CD4-positive, alpha-beta T cell treated with Interleukin-1 beta for 1 hour (primary cell): Measurements from ENCODE around the gene SFXN2.
A peak's percentile ranks its signal among the peaks of the same experiment; 100 is the strongest.
"Not testable (repeated sequence)": the region's sequence is repeated elsewhere in the genome, so short reads cannot be mapped to it uniquely, and the experiment has no call there.

Source experiments
- DNase-seq, 2 donors: peaks; one replicate each; pipeline ENCODE4 v3.0.0-alpha.2; 2020 to 2022

The SFXN2 gene

GRCh38 chr10:102758240-102758932 is 44.0 kb downstream of the SFXN2 start:
- DNase-seq = no peak

- DNase-seq = not testable (repeated sequence)
Observed at GRCh38 chr10:102758933-102759262, 44.5 kb downstream of the SFXN2 start.

DNA sequence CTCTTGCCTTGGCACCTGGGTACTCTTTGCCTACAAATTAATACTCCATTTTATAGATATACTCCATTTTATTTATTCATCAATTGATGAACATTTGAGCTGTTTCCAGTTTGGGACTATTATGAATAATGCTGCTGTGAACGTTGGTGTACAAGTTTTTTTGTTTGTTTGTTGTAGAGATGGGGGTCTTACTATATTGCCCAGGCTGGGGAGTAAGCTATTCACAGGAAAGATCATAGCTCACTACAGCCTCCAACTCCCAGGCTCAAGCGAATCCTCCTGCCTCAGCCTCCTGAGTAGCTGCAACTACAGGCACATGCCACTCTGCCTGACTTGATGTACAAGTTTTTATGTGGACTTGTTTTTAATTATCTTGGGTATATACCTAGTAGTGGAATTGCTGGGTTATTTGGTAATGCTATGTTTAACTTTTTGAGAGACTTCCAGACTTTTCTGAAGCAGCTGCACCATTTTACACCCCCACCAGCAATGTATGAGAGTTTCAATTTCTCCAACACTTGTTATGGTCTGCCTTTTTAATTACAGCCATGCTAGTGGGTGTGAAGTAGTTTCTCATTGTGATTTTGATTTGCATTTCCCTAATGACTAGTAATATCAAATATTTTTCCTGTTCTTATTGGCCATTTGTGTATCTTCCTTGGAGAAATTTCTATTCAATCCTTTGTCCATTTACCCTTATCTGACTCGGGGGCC is 45.2 kb downstream of the SFXN2 start:
- no peak for DNase-seq

- DNase-seq = no peak
Observed at GRCh38 chr10:102761981-102762380, 47.5 kb downstream of the SFXN2 start.

DNA sequence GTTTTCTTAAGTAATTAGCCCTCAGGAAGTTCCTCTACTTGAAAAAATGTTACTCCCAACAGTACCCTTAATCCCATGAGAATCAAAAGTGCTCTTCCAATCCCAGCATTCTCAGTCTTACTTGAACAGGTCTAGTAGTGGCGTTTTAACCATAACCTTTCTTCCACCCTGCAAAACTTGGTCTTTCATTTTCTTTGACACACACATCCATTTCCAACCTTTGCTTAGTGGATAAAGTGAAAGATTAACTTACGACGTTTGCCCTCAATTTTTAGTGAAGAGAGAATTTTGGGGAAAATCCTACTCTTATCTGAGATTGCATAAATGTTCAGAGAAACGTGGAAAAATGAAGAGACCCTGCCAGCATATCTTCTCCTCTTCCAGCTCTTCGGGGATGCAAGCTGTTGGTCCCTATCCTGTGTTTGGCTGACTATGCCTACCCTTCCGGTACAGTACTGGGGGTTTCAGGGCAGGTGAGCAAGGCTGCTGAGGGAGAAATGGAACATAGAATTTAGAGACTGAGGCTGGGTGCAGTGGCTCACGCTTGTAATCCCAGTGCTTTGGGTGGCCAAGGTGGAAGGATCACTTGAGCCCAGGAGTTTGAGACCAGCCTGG is 48.1 kb downstream of the SFXN2 start:
- no peak for DNase-seq

- DNase-seq = no peak
Observed at GRCh38 chr10:102763037-102763607, 48.7 kb downstream of the SFXN2 start.

GRCh38 chr10:102764470-102765161 is 50.2 kb downstream of the SFXN2 start:
- DNase-seq = no peak

DNA sequence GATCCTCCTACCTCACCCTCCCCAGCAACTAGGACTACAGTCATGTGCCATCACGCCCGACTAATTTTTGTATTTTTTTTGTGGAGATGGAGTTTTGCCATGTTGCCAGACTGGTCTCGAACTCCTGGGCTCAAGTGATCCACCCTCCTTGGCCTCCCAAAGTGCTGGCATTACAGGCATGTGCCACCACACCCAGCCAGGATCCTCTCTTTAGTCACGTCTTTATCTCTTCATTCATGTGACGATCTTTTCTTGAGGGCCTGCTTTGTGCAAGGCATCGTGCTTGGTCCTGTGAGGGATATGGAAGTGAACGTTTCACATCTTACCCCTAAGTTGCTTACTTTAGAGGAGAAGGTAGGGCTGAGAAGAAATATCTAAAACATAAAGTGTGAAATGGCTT is 50.9 kb downstream of the SFXN2 start:
- no peak for DNase-seq

DNA sequence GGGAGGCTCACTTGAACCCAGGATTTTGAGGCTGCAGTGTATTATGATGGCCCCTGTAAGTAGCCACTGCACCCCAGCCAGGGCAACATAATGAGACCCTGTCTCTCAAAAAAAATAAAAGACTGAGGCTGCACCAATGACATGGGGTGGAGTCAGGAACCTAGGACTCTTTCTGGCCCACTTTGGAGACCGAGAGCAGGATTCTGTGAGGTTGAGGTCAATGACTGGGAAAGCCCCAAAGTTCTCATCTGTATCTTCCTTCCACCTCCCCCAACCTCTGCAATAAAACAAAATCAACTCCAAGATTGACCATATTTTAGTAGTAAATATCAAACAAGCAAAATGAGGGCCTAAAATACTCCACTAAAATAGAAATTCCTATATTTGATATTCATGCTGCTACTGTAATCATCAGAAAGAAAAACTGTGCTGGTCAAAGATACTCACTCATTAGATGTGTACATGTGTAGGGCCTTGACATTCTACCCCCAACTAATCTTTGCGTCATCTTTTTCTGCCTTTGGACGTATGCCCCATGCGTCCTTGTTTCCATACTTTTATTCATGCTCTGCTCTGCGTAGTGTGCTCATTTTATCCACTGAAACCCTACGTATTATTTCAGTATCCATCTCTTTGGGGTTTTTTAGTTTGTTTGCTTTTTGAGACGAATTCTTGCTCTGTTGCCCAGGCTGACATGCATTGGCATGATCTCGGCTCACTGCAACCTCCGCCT is 53.2 kb downstream of the SFXN2 start:
- DNase-seq = no peak

DNA sequence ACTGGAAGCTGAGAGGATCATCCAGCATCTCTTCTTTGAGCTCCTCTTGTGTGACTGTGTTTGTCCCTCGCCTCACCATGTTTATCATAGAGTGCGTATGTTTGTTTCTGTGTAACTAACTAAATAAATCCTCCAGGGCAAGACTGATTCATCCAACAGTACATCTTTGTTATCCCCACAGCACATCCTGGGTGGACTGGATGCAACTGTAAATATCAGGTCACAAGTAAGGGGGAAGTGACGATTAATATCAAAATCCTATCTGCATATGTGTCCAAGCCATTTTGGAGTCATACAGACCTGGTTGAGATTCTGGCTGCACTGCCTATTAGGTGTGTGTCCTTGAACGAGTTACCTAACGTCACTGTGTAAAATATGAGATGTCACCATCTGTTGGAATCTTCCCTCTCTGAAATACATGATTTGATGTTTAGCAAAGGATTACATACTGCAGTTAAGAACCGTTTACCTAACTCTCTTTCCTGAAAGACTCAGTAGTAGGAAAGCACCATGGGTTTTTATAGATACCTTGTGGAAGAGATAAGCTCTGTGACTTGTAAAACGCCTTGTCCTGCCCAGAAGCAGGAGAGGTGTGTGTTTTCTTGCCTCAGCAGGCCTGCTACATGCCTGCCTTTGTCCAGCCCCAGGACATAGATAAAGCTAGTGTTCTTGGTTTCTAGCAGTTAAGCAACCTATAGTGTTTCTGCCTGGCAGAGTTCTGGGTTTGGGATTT is 55.1 kb downstream of the SFXN2 start:
- DNase-seq = no peak

DNA sequence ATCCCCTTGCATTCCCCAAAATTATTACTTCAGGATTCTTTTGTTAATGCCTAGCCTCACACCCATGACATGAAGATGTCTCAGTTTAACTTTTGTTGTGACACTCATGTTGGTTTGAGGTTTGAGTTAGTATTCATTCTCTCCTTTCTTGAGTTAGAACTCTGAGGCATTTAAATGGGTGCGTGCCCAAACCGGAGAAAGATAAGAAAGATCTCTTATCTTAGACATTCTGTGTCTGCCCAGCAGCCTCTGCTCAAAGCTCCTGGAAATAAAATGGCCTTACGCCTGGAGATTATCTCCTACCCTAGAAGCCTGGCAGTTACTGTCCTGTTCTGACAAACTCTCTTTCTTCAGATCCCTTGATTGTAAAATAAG is 55.7 kb downstream of the SFXN2 start:
- no peak for DNase-seq

DNA sequence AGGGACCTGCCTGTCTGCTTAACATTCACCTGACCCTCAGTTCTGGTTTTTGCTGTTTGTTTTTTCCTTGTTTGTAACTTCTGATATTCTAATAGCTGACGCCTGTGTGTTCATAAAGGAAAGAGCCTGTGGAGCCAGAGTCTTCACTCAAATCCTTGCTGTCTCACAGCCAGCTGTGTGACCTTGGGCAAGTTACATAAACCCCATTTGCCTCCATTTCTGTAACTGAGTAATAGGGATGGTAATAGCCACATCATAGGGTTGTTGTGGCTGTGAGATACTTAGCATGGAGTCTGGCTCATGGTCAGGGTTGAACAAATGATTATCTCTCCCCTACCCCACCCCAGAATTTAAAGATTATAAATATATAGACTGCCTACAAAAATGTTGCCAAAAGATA is 56.4 kb downstream of the SFXN2 start:
- DNase-seq = no peak

GRCh38 chr10:102773320-102773719 is 58.9 kb downstream of the SFXN2 start:
- DNase-seq = no peak

DNA sequence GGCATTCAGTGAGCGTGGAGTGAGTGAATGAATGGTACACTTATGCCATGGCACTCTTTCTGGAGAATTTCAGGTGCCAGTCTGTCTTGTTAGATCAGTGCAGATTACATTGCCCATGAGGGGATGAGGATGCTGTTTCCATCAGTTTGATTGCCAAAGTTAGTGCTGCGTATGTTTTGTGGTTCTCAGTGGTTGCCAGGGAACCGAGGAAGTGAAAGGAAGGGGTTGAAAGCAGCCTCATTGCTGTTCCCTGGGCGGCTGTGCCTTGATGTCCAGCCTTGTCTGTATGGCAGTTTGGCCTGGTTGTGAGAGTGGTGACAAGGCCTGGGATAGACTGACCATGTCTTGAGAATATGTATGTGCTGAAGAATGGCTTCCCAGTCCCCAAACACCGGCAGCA is 59.5 kb downstream of the SFXN2 start:
- DNase-seq = peak; percentile 14 to 62

DNA sequence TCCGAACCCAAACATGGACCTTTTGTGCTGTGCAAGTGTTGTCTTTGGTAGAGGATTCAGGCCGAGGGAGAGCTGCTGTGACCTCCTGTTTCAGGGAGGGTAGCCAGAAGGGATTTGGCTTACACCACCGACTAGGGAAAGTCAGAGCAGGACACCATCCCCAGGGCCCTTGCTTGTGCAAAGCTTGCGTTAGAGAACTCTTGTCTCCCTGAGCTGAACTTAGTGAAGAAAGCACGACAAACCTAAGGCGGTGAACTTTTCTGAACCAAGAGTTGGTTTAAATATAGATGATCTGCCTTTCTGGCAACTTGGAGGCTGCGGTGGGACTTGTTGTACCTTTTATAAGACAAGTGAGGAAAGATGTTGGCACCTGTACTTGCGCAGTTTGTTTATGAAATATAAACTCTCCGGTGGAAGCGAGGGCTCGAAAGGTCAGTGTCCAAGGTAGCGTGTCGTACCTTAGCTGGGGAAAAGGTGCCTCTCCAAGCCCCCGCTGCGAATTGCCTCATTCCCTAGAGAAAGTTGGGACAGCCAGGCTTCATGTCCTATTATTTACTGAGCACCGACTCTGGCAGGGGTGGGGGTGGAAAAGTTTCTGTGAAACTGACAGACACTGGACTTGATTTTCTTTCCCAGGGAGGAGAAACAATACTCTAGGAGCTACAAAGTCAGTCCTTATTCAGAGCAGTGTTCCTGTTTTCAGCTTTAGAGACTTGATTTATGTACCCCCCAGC is 60.9 kb downstream of the SFXN2 start:
- DNase-seq = no peak

GRCh38 chr10:102775935-102776669 is 61.7 kb downstream of the SFXN2 start:
- peak; percentile 13 to 61 for DNase-seq

DNA sequence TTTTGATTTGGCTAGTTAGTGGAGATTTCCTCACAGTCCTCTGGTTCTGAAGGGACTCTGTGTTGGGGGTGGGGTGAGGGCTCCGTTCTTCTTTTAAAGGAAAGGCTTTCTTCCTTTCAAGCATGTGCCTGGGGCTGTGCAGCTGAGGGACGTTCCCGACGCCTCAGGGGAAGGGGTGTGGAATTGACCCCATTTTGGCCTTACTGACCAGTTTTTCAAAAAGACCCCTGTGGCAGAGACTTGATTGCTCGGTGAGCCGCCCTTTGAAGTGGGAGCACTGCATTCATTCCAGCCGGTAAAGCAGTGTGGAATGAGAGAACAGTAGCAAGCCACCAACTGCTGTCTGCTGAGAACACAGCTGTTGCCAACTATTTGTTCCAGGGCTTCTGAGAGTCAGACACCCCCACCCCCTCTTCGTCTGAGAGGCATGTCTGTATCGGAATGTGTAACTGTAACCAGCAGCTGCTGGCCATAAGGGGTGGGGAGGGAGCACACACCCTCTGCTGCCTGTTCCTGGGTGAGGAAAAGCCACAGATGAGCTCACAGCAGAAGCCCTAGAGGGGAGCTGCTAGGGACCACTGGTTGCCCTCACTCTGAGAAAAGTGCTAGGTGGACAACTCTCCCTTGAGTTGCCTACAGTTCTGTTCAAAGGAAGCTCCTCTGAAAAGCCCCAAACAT is 62.5 kb downstream of the SFXN2 start:
- no peak for DNase-seq

DNA sequence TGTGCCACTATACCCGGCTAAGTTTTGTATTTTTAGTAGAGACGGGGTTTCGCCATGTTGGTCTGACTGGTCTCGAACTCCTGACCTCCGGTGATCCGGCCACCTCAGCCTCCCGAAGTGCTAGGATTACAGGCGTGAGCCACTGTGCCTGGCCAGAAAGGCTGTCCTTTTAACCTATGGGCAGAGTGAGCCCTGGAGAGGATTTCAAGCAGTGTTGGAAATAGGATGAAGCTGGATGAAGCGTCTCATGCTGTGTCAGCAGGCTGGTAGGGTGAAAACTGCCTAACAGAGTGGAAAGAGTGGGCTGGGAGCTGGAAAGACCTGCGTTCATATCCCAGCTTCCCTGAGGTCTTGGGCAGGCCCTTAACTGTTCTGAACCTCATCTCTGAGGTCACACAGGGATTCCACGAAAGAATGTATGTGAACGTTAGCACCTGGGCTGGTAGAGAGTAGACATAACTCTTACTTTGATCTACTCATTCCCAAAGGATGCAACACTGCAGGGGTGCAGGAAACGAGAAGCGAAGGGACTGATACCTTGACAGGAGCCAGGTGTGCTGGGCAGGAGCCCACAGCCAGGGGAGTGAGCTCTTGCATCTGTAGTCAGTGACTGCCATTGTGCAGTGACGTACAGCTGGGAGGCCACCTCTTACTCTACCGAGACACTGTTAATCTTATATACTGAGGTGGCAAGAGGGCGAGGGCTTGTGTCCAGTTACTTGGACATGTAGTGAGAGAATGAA is 63.4 kb downstream of the SFXN2 start:
- DNase-seq = no peak

DNA sequence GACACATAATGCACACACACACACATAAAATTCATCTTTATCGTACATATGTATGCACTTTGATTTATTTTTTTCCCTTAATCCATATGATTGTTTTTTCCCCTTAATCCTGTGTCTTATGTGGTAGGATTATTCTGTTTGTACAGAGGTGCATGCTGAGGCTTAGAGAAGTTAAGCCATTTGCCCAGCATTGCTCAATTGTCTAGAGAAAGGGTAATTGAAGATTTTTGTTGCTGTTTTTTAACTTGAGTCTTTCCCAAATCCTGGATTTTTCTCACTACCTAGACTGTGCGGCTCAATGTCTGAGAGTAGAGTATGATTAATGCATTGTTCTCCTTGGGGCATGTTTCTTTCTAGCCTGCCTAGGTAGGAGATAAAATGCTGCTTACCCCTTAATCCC is 64.3 kb downstream of the SFXN2 start:
- DNase-seq = no peak
